ENCODE measurements around the gene RSPH10B. TPM values are rescaled to one million over a fixed set of nuclear protein-coding genes. Genes with fewer than 3 reads are reported as not detected.

RSPH10B gene

Small RNAs within 50 kb of the gene (small RNA-seq; reads per million reads assigned to genes)
- gene RF00019, result not detected
- gene SNORA80D, result 23.5 reads per million, percentile 94 among the genes with 10 or more reads in this experiment

All from skeletal muscle satellite cell (primary cell).